ENCODE data around the gene TAP1.

TAP1 gene

GRCh38 chr6:32851025-32851424 is 2.5 kb downstream of the TAP1 start:
- no peak overlapping the region for H3K4me2 ChIP-seq (ENCODE audit: low read length)

GRCh38 chr6:32849126-32849525 is 4.4 kb downstream of the TAP1 start:
- Histone ChIP-seq H4K20me1 (ENCODE audit: insufficient read depth, low read length) (peaks cover 5% of the 10 kb centered on the region; the same call in 1 of the 2 replicates), H3K9me3 (ENCODE audit: insufficient read depth, low read length) (no peaks in the 10 kb centered on the region), H3K27ac (ENCODE audit: low read length) (no peak overlapping the region), H3K36me3 (replicated peaks; ENCODE audit: low read depth, low read length) (peaks cover 58% of the 10 kb centered on the region), H3K9ac (ENCODE audit: low read length) (no peak overlapping the region), H2AFZ (ENCODE audit: low read depth, low read length) (no peak overlapping the region), H3K27me3 (ENCODE audit: low read depth, low read length) (no peaks in the 10 kb centered on the region), H3K4me2 (ENCODE audit: low read length) (no peak overlapping the region), H3K79me2 (ENCODE audit: low read length) (peaks cover 30% of the 10 kb centered on the region), H3K4me1 (ENCODE audit: low read length) (peaks cover 24% of the 10 kb centered on the region), H3K4me3 (ENCODE audit: low read length) (no peak overlapping the region)
- no peak for TF ChIP-seq CTCF (IDR thresholded peaks at IDR 0.05; ENCODE audit: low read depth, low read length)
- TF ChIP-seq EZH2phosphoT487 (IDR thresholded peaks at IDR 0.05; ENCODE audit: low read depth): no peak

More at GRCh38 chr6:32851025-32851424, 2.5 kb downstream of the TAP1 start:
- Histone ChIP-seq H3K9ac (ENCODE audit: low read length) (no peak overlapping the region), H3K4me3 (ENCODE audit: low read length) (no peak overlapping the region), H2AFZ (ENCODE audit: low read depth, low read length) (no peak overlapping the region), H3K9me3 (ENCODE audit: insufficient read depth, low read length) (no peaks in the 10 kb centered on the region), H3K27ac (ENCODE audit: low read length) (no peak overlapping the region), H3K27me3 (ENCODE audit: low read depth, low read length) (no peaks in the 10 kb centered on the region), H3K79me2 (ENCODE audit: low read length) (peaks cover 42% of the 10 kb centered on the region), H3K36me3 (replicated peaks; ENCODE audit: low read depth, low read length) (peaks cover 52% of the 10 kb centered on the region), H3K4me1 (ENCODE audit: low read length) (peaks cover 19% of the 10 kb centered on the region), H4K20me1 (ENCODE audit: insufficient read depth, low read length) (peaks cover 5% of the 10 kb centered on the region; the same call in 1 of the 2 replicates)
- no peak for TF ChIP-seq EZH2phosphoT487 (IDR thresholded peaks at IDR 0.05; ENCODE audit: low read depth)
- TF ChIP-seq CTCF (IDR thresholded peaks at IDR 0.05; ENCODE audit: low read depth, low read length): no peak

- Histone ChIP-seq H3K36me3 (replicated peaks; ENCODE audit: low read depth, low read length) (peaks cover 60% of the 10 kb centered on the region), H3K9me3 (ENCODE audit: insufficient read depth, low read length) (no peaks in the 10 kb centered on the region), H3K27me3 (ENCODE audit: low read depth, low read length) (no peaks in the 10 kb centered on the region), H4K20me1 (ENCODE audit: insufficient read depth, low read length) (peaks cover 5% of the 10 kb centered on the region; the same call in 1 of the 2 replicates), H3K9ac (ENCODE audit: low read length) (no peak overlapping the region), H3K27ac (ENCODE audit: low read length) (no peak overlapping the region), H3K4me3 (ENCODE audit: low read length) (no peak overlapping the region), H2AFZ (ENCODE audit: low read depth, low read length) (no peak overlapping the region), H3K79me2 (ENCODE audit: low read length) (peaks cover 35% of the 10 kb centered on the region), H3K4me1 (ENCODE audit: low read length) (peaks cover 29% of the 10 kb centered on the region), H3K4me2 (ENCODE audit: low read length) (no peak overlapping the region)
- TF ChIP-seq EZH2phosphoT487 (IDR thresholded peaks at IDR 0.05; ENCODE audit: low read depth) (no peak), CTCF (IDR thresholded peaks at IDR 0.05; ENCODE audit: low read depth, low read length) (no peak)
Observed at GRCh38 chr6:32847795-32848194, 5.7 kb downstream of the TAP1 start.

GRCh38 chr6:32847004-32847403 is 6.5 kb downstream of the TAP1 start:
- TF ChIP-seq CTCF (IDR thresholded peaks at IDR 0.05; ENCODE audit: low read depth, low read length) (no peak), EZH2phosphoT487 (IDR thresholded peaks at IDR 0.05; ENCODE audit: low read depth) (no peak)
- peaks cover 65% of the 10 kb centered on the region for H3K36me3 ChIP-seq (replicated peaks; ENCODE audit: low read depth, low read length)
- H3K79me2 ChIP-seq (ENCODE audit: low read length): peaks cover 31% of the 10 kb centered on the region
- H3K4me3 ChIP-seq (ENCODE audit: low read length): no peak overlapping the region
- no peak overlapping the region for H3K9ac ChIP-seq (ENCODE audit: low read length)
- H3K27me3 ChIP-seq (ENCODE audit: low read depth, low read length): no peaks in the 10 kb centered on the region
- no peak overlapping the region for H2AFZ ChIP-seq (ENCODE audit: low read depth, low read length)
- no peaks in the 10 kb centered on the region for H3K9me3 ChIP-seq (ENCODE audit: insufficient read depth, low read length)
- no peak overlapping the region for H3K4me2 ChIP-seq (ENCODE audit: low read length)
- H3K27ac ChIP-seq (ENCODE audit: low read length): no peak overlapping the region
- peaks cover 32% of the 10 kb centered on the region for H3K4me1 ChIP-seq (ENCODE audit: low read length)
- no peaks in the 10 kb centered on the region for H4K20me1 ChIP-seq (ENCODE audit: insufficient read depth, low read length)
